Progenitor cell of endocrine pancreas (in vitro differentiated cells): ENCODE results near the gene ALG8. TPM values are rescaled to one million over a fixed set of nuclear protein-coding genes. Genes with fewer than 3 reads are reported as not detected.

Source experiments
- DNase-seq: peaks from one replicate; pipeline ENCODE4 v3.0.0; 2021; ENCODE audit warnings: low spot score; ENCODE audit not compliant: unreplicated experiment
- H3K27ac Mint-ChIP-seq: 2 replicates; pipeline ENCODE4 v1.8.0; 2021; ENCODE audit warnings: mild to moderate bottlenecking, moderate library complexity, mixed read lengths
- H3K27me3 Mint-ChIP-seq: 2 replicates; pipeline ENCODE4 v1.8.0; 2021; ENCODE audit warnings: mixed read lengths
- H3K36me3 Mint-ChIP-seq: 2 replicates; pipeline ENCODE4 v1.8.0; 2022; ENCODE audit warnings: mixed read lengths; ENCODE audit not compliant: insufficient read depth
- H3K4me1 Mint-ChIP-seq: 2 replicates; pipeline ENCODE4 v1.8.0; 2021; ENCODE audit warnings: low read depth, mixed read lengths
- H3K4me3 Mint-ChIP-seq: 2 replicates; pipeline ENCODE4 v1.8.0; 2021; ENCODE audit warnings: low read depth, mild to moderate bottlenecking, moderate library complexity, mixed read lengths
- H3K9me3 Mint-ChIP-seq: 2 replicates; pipeline ENCODE4 v1.8.0; 2021; ENCODE audit warnings: low read depth, mixed read lengths
- CTCF ChIP-seq: fragments of 200-600 bp; sonication (generic); IDR thresholded peaks from one replicate; pipeline ENCODE4 v1.5.0; 2021; ENCODE audit warnings: antibody characterized with exemption, mild to moderate bottlenecking; ENCODE audit not compliant: unreplicated experiment
- total RNA-seq: library from RNA; stranded (reverse); gene quantifications from 2 replicates; pipeline ENCODE4 v1.2.1, GENCODE V29; 2021

Gene ALG8
- total RNA-seq, 1 donor from 2014 or later = 60.4 TPM

- H3K27ac Mint-ChIP-seq = peak overlapping the region; percentile 97
- no peaks in the 10 kb centered on the region for H3K27me3 Mint-ChIP-seq
- peak; percentile 32 for DNase-seq
- peak overlapping the region; percentile 23 for H3K4me3 Mint-ChIP-seq
- peaks cover 4% of the 10 kb centered on the region for H3K36me3 Mint-ChIP-seq
- H3K4me1 Mint-ChIP-seq = peaks cover 33% of the 10 kb centered on the region
- no peaks in the 10 kb centered on the region for H3K9me3 Mint-ChIP-seq
- no peak for TF ChIP-seq CTCF
These were observed 16.9 kb upstream of the ALG8 start for GRCh38 chr11:78156127-78156844.

- no peaks in the 10 kb centered on the region for H3K27me3 Mint-ChIP-seq
- H3K27ac Mint-ChIP-seq = no peak overlapping the region
- no peaks in the 10 kb centered on the region for H3K9me3 Mint-ChIP-seq
- H3K4me3 Mint-ChIP-seq = no peak overlapping the region
- peaks cover 4% of the 10 kb centered on the region for H3K36me3 Mint-ChIP-seq
- H3K4me1 Mint-ChIP-seq = peaks cover 23% of the 10 kb centered on the region
- TF ChIP-seq CTCF = no peak
- DNase-seq = no peak
These were observed 12.4 kb upstream of the ALG8 start for GRCh38 chr11:78151804-78152203.

GRCh38 chr11:78150754-78151153 is 11.3 kb upstream of the ALG8 start:
- Mint-ChIP-seq H3K9me3 (no peaks in the 10 kb centered on the region), H3K4me1 (peaks cover 15% of the 10 kb centered on the region), H3K27me3 (no peaks in the 10 kb centered on the region), H3K4me3 (no peak overlapping the region), H3K27ac (no peak overlapping the region), H3K36me3 (peaks cover 4% of the 10 kb centered on the region)
- DNase-seq = no peak
- no peak for TF ChIP-seq CTCF

- Mint-ChIP-seq H3K4me1 (peaks cover 12% of the 10 kb centered on the region), H3K9me3 (no peaks in the 10 kb centered on the region), H3K4me3 (no peak overlapping the region), H3K27ac (no peak overlapping the region), H3K27me3 (no peaks in the 10 kb centered on the region), H3K36me3 (peaks cover 4% of the 10 kb centered on the region)
- no peak for DNase-seq
- no peak for TF ChIP-seq CTCF
These were observed 10.9 kb upstream of the ALG8 start for GRCh38 chr11:78150346-78150745.

GRCh38 chr11:78149646-78150045 is 10.2 kb upstream of the ALG8 start:
- no peak for TF ChIP-seq CTCF
- Mint-ChIP-seq H3K9me3 (no peaks in the 10 kb centered on the region), H3K27ac (no peak overlapping the region), H3K4me3 (no peak overlapping the region), H3K36me3 (peaks cover 4% of the 10 kb centered on the region), H3K4me1 (peaks cover 9% of the 10 kb centered on the region), H3K27me3 (no peaks in the 10 kb centered on the region)
- DNase-seq = no peak
